ENCODE results near the gene CLIC6.
"Not testable (repeated sequence)": the region's sequence is repeated elsewhere in the genome, so short reads cannot be mapped to it uniquely, and the experiment has no call there.

CLIC6 gene

DNA sequence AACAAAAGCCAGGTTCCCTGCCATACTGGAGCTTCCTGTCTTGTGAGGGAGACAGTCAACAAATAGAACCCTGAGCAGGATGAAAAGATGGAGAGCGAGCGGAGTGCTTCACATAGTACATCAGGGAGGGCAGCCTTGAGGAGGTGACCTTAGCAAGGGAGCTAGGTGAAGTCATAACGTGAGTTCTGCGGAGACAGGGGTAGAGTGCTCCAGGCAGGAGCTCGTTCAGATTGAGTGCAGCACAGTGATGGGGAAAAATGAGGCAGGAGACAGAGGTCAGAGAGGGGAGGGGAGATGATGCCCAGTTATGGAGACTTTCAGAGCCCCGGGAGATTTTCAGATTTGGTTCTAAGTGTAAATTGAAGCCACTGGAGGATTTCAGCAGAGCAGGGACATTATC lies 15.3 kb upstream of the CLIC6 start:
- DNase-seq (ENCODE audit: low read depth), result no peak

DNA sequence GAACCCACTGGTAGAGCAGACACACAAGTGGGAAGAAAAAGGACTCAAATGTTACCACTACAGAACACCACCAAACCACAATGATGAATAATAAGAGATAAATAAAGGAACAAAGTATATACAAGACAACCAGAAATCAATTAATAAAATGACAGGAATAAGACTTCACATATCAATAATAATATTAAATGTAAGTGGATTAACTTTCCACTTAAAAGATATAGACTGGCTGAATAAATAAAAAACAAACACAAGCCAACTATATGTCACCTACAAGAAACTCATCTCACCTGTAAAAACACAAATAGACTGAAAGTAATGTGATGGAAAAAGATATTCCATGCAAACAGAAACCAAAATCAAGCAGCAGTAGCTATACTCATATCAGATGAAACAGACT lies 6.9 kb upstream of the CLIC6 start:
- no peak for DNase-seq (ENCODE audit: low read depth)

- no peak for DNase-seq (ENCODE audit: low read depth)
Observed at GRCh38 chr21:34667761-34668160, 1.0 kb upstream of the CLIC6 start.

DNA sequence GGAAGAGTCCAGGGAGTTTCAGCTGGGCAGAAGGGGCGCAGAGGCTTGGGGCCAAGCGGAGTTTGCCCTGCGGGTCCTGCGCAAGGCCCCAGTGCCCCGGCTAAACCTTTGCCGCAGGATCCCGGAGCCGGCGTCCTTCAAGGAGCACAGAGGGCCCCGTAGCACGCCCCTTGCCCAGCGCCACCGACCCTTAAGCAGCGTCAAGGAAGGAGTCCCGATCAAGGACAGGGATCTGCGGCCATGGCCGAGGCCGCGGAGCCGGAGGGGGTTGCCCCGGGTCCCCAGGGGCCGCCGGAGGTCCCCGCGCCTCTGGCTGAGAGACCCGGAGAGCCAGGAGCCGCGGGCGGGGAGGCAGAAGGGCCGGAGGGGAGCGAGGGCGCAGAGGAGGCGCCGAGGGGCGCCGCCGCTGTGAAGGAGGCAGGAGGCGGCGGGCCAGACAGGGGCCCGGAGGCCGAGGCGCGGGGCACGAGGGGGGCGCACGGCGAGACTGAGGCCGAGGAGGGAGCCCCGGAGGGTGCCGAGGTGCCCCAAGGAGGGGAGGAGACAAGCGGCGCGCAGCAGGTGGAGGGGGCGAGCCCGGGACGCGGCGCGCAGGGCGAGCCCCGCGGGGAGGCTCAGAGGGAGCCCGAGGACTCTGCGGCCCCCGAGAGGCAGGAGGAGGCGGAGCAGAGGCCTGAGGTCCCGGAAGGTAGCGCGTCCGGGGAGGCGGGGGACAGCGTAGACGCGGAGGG lies 520 bp downstream of the CLIC6 start:
- no peak for DNase-seq (ENCODE audit: low read depth)

DNA sequence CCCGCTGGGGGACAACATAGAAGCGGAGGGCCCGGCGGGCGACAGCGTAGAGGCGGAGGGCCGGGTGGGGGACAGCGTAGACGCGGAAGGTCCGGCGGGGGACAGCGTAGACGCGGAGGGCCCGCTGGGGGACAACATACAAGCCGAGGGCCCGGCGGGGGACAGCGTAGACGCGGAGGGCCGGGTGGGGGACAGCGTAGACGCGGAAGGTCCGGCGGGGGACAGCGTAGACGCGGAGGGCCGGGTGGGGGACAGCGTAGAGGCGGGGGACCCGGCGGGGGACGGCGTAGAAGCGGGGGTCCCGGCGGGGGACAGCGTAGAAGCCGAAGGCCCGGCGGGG lies 1.1 kb downstream of the CLIC6 start:
- DNase-seq (ENCODE audit: low read depth), result not testable (repeated sequence)

- DNase-seq (ENCODE audit: low read depth), result peak; percentile 8
Observed at GRCh38 chr21:34670220-34670961, 1.6 kb downstream of the CLIC6 start.

DNA sequence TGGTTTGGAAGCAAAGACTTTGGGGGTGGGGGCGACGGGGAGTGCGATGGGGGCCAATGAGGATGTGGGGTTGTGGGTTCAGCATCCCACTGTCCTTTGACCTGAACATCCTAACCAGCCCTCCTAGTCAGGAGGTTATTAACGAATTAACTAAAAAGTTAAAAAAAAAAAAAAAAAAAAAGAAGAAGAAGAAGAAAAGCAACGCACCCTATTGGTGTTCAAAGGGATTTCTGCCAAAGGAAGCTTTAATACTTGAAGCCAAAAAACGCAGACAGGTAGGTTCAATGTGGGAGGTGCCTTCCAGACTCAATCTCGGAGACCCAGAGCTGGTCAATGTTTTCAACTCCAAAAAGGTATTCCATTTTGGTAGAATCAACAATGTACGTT lies 2.2 kb downstream of the CLIC6 start:
- peak; percentile 30 for DNase-seq (ENCODE audit: low read depth)

DNA sequence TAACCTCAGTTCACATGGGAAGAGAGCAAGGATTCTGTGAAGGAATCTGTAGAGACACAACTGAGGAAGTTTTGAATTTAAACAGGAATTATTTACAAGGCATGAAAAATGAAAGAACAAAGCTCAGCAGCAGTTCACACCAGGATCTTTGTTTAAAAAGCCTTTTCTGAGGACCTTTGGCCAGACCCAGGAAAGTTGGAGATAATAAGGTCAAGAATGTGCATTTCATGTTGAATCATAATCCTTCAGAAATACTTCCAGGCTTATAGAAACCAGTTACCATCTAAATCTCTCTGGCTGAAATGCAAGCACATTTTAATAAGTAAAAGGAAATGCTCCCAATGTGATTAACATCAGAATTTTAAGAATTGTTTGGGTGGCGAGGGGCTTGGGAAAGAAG lies 2.7 kb downstream of the CLIC6 start:
- DNase-seq (ENCODE audit: low read depth), result no peak

DNA sequence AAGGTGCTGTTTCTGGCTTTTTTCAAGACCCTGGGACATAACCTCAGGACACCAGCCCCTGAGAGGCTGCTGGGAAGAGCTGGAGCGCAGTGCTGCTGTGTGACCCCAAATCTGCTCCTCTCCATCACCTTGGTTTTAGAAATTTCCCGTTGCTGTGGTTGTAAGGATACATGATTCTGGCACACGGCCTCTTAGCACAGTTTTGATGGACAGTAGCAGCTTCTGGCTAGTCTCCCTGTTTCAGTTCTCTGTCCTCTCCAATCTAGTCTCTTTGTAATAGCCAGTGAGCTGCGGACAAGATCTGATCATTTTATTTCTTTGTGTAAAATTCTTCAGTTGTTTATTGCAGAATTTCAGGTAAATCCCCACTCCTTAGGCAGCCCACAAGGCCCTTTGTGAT lies 3.1 kb downstream of the CLIC6 start:
- DNase-seq (ENCODE audit: low read depth), result no peak

DNA sequence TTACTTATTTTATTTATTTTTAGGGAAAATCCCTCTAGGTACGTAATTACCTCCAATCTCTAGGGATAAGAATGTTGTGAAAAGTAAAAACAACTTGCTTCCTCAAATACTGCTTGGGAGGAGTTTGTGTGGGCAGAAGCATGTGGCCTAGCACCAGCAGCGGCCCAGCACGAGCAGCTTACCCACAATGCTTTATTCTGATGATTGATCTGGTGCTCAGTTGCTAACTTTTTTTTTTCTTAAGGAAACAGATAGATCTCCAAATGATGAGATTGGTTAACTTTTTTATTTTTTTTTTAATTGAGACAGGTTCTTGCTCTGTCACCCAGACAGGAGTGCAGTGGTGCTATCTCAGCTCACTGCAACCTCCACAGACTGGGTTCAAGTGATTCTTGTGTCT lies 4.2 kb downstream of the CLIC6 start:
- DNase-seq (ENCODE audit: low read depth), result no peak

DNA sequence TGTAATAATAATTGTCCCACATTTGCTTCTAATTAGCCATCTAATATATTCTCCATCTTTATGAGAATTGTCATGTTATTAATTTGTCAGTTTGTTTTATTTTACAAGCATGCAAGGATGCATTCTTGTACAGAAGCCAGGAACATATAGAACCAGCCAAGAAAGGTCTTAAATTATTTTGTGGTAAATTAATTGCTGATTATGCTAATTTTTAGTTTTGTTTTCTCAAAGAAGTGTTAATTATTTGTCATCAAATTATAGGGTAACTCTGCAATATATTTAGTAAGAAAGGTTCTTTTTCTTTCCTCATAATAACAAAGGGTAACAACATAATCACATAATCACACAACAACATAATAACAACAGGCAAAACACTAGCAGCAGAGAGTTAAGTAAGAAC lies 5.7 kb downstream of the CLIC6 start:
- no peak for DNase-seq (ENCODE audit: low read depth)

DNA sequence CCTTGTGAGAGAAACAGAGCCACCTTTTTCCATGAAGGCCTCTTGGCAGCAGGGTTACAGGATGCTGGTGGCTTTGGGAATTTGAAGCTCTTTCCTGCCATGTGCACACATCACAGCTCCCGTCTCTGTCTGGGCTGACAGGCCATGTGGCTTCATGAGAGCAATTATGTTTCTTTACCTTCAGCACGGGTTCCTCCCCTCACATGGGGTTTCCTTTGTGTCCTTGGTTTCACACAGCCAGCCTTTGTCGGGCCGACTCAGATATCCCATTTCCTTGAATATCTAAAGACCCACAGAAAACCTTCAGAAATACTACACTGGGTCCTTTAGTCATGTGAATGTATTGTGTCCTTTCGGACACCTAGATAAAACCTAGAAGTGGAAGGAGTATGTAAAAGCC lies 7.1 kb downstream of the CLIC6 start:
- DNase-seq (ENCODE audit: low read depth), result no peak

GRCh38 chr21:34679051-34679450 lies 10.3 kb downstream of the CLIC6 start:
- no peak for DNase-seq (ENCODE audit: low read depth)

GRCh38 chr21:34684174-34684876 lies 15.5 kb downstream of the CLIC6 start:
- DNase-seq (ENCODE audit: low read depth), result no peak

GRCh38 chr21:34687065-34687464 lies 18.3 kb downstream of the CLIC6 start:
- no peak for DNase-seq (ENCODE audit: low read depth)

- no peak for DNase-seq (ENCODE audit: low read depth)
Observed at GRCh38 chr21:34687745-34688144, 19.0 kb downstream of the CLIC6 start.

- no peak for DNase-seq (ENCODE audit: low read depth)
Observed at GRCh38 chr21:34688145-34688544, 19.4 kb downstream of the CLIC6 start.

- no peak for DNase-seq (ENCODE audit: low read depth)
Observed at GRCh38 chr21:34688715-34689114, 19.9 kb downstream of the CLIC6 start.

DNA sequence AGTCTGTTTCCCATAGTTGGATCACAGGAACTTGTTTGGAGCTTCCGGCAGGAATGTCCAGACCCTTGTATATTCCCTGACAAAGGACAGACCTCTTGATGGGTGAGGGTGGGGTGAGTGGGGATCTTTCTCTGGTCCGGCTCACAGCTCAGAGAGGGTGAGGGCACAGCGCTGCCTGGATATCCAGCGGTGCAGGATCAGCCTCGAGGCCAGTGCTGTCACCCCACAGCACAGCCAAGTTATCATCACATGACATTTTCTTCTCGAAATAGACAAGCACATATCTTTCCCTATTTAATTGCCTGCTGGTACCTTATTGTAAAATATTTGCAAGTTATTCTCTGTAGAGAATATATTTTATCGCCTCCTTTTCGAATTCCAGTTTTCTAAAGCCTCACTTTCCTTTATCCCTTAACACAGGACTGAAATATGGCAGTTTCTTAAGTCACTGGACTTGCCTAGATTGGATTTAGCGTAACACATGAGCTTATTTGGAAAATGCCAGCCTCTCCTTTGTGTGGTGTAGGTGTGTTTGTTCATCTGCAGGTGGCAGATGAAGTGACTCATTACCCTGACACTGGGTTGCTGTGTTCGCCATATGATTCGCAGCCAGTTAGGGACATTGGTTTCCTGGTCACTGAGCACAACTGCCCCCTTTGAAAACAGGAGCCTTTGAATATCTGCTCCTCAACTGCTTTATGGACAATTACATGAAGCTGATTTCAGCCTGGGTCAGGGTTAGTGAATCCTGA lies 21.4 kb downstream of the CLIC6 start:
- DNase-seq (ENCODE audit: low read depth), result no peak

GRCh38 chr21:34690793-34691175 lies 22.0 kb downstream of the CLIC6 start:
- no peak for DNase-seq (ENCODE audit: low read depth)

DNA sequence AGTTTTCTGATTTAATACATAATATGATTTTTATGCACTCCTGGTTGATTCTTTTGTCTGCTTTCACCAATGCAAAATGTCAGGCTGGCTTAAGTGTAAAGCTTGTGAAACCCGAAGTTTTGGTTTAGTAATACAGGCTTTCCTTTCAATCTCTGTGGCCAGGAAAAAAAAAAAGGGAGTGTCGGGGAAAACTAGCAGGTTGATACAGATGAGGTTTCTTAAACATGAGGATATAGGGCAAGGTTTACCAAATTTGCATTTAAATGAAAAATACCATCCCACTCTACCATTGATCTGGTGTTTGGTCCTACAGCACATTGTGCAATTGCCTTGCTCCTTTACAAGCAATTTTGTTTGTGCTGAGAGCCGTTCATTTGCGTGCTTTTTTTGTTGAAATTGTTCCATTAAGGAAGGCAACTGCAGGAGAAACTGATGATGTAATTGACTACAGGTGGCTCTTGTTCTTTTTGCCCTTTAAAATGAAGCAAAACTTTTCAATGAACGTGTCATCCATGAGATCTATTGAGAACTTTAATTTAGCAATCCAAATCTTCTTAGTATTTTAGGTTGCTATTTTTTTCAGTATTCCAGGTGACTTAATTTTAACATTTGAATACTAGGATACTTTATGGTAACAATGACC lies 22.7 kb downstream of the CLIC6 start:
- no peak for DNase-seq (ENCODE audit: low read depth)

- DNase-seq (ENCODE audit: low read depth), result no peak
Observed at GRCh38 chr21:34692458-34693020, 23.7 kb downstream of the CLIC6 start.
